AG04449 (cell line): ENCODE measurements around the gene GRIK1.

Source experiments
- CTCF ChIA-PET: fragments of 350-600 bp; formaldehyde crosslinking; extraction: SDS; loops from one replicate; lab custom pipeline; 2021; ENCODE audit warnings: antibody characterized with exemption; lab: Yijun Ruan, JAX
- POLR2A ChIA-PET: fragments of 400-600, 350-600 bp; formaldehyde crosslinking; extraction: SDS; loops from one replicate; lab custom pipeline; 2020; ENCODE audit warnings: antibody characterized with exemption, inconsistent platforms; lab: Yijun Ruan, JAX
- DNase-seq: peaks from one replicate; pipeline ENCODE4 v3.0.0-alpha.2; 2010; ENCODE audit warnings: low read depth, low spot score
- H3K4me3 ChIP-seq: 2 replicates; pipeline ENCODE4 v1.5.1; 2011; ENCODE audit warnings: low read depth, mild to moderate bottlenecking, control low read depth, low read length
- CTCF ChIP-seq: IDR thresholded peaks from one replicate; pipeline ENCODE4 v1.5.1; 2011; ENCODE audit warnings: mild to moderate bottlenecking, moderate library complexity, low read length, control low read depth, inconsistent platforms; ENCODE audit not compliant: insufficient read depth; ENCODE audit errors: missing control alignments

GRIK1 gene

GRCh38 chr21:29788752-29789151, 151.0 kb downstream of the GRIK1 start:
- DNase-seq, result no peak
- no peak for TF ChIP-seq CTCF
- ChIA-PET POLR2A (no interaction called here), CTCF (no interaction called here)
- H3K4me3 ChIP-seq, result no peak overlapping the region

GRCh38 chr21:29787361-29787909, 152.4 kb downstream of the GRIK1 start:
- TF ChIP-seq CTCF, result no peak
- no peak for DNase-seq
- ChIA-PET POLR2A (no interaction called here), CTCF (no interaction called here)
- no peak overlapping the region for H3K4me3 ChIP-seq

GRCh38 chr21:29786496-29787360, 153.1 kb downstream of the GRIK1 start:
- POLR2A ChIA-PET, result no interaction called here
- no peak for DNase-seq
- H3K4me3 ChIP-seq, result no peak overlapping the region
- no peak for TF ChIP-seq CTCF
- CTCF ChIA-PET, result no interaction called here

GRCh38 chr21:29777160-29777559, 162.6 kb downstream of the GRIK1 start:
- no peak for TF ChIP-seq CTCF
- no peak overlapping the region for H3K4me3 ChIP-seq
- DNase-seq, result no peak
- CTCF ChIA-PET, result no interaction called here
- POLR2A ChIA-PET, result no interaction called here

GRCh38 chr21:29775462-29775861, 164.3 kb downstream of the GRIK1 start:
- ChIA-PET POLR2A (no interaction called here), CTCF (no interaction called here)
- no peak for TF ChIP-seq CTCF
- no peak overlapping the region for H3K4me3 ChIP-seq
- no peak for DNase-seq

- POLR2A ChIA-PET, result no interaction called here
These were observed 168.2 kb downstream of the GRIK1 start for GRCh38 chr21:29771491-29772066.

More at GRCh38 chr21:29771491-29772066, 168.2 kb downstream of the GRIK1 start:
- DNase-seq, result no peak
- no peak for TF ChIP-seq CTCF
- CTCF ChIA-PET, result no interaction called here
- no peak overlapping the region for H3K4me3 ChIP-seq
